K562 (cell line): ENCODE measurements around the gene SLC37A2. TPM values are rescaled to one million over a fixed set of nuclear protein-coding genes. Genes with fewer than 3 reads are reported as not detected.

Source experiments
- CAMTA2 ChIP-seq: fragments of 250-450 bp; sonication (Bioruptor Pico); conservative IDR thresholded peaks from 2 replicates; pipeline ENCODE4 v1.5.1; 2022
- CBX3 ChIP-seq, 2 experiments: IDR thresholded peaks; 1 replicate in 1 of 2; 2 replicates in 1 of 2; pipeline ENCODE4 v1.6.1; 2012; ENCODE audit warnings: inconsistent platforms in 2 of 2, low read length in 2 of 2, borderline replicate concordance in 1 of 2, control low read depth in 1 of 2
- CREB1 ChIP-seq, 2 experiments: sonication (generic) in 1 of 2; formaldehyde crosslinking in 1 of 2; IDR thresholded peaks; 2 replicates each; pipeline versions ENCODE4 v1.6.1 to v1.8.0; 2012 to 2022; ENCODE audit warnings: inconsistent platforms in 1 of 2, mild to moderate bottlenecking in 1 of 2, missing genetic modification reagents in 1 of 2, moderate library complexity in 1 of 2
- FUS ChIP-seq: fragments of 200-400 bp; formaldehyde crosslinking; optimal IDR thresholded peaks from 2 replicates; pipeline ENCODE3; 2017; ENCODE audit warnings: low read depth, low read length
- GABPB2 ChIP-seq: fragments of 250-450 bp; sonication (Bioruptor Pico); conservative IDR thresholded peaks from 2 replicates; pipeline ENCODE4 v1.5.1; 2021; ENCODE audit warnings: mild to moderate bottlenecking
- HNRNPH1 ChIP-seq: fragments of 200-400 bp; formaldehyde crosslinking; optimal IDR thresholded peaks from 2 replicates; pipeline ENCODE3; 2017; ENCODE audit warnings: low read depth, mild to moderate bottlenecking, low read length, moderate library complexity
- RHOXF2B ChIP-seq: fragments of 250-450 bp; sonication (Bioruptor Pico); conservative IDR thresholded peaks from 2 replicates; pipeline ENCODE4 v1.5.1; 2021
- SREBF1 ChIP-seq: fragments of 150-350 bp; IDR thresholded peaks from 2 replicates; pipeline ENCODE4 v1.6.1; 2014; ENCODE audit warnings: antibody characterized with exemption, low read depth, low read length, borderline replicate concordance
- ZNF316 ChIP-seq: fragments of 450-650 bp; IDR thresholded peaks from 2 replicates; pipeline ENCODE4 v1.6.1; 2016
- ZNF584 ChIP-seq: fragments of 200-800 bp; sonication (Bioruptor generic); IDR thresholded peaks from 2 replicates; pipeline ENCODE4 v1.6.1; 2016; ENCODE audit warnings: low read depth, mild to moderate bottlenecking, missing genetic modification characterization, missing compliant biosample characterization
- polyA plus RNA-seq, 8 experiments: library from polyadenylated mRNA; depleted of rRNA in 4 of 8; stranded (reverse) in 5 of 8; unstranded in 3 of 8; fragments of >200 nt; fragmentation: Nextera tagmentation in 2 of 8; fragmentation: Illumina TruSeq in 1 of 8; extraction: Ambion mirVana in 2 of 8; extraction: Trizol in 1 of 8; gene quantifications; 2 replicates each; pipeline versions ENCODE4 v1.2.1 to v1.2.3, GENCODE V29; 2011 to 2014; ENCODE audit warnings: inconsistent platforms in 1 of 8, missing spikeins in 1 of 8
- total RNA-seq, 7 experiments: library from RNA; depleted of rRNA in 6 of 7; stranded (reverse); fragments of >200 nt in 6 of 7; fragmentation: Illumina TruSeq in 2 of 7; extraction: Trizol in 2 of 7; gene quantifications; 2 replicates each; pipeline versions ENCODE4 v1.2.1 to v1.2.3, GENCODE V29; 2011 to 2021; ENCODE audit warnings: low replicate concordance in 1 of 7
- TF ChIP-seq, protein P1 (sequence below): fragments of 450-650 bp; IDR thresholded peaks from 2 replicates; pipeline ENCODE4 v1.6.1; 2016; ENCODE audit warnings: mild to moderate bottlenecking
- TF ChIP-seq, protein P2 (sequence below): conservative IDR thresholded peaks from 2 replicates; pipeline ENCODE4 v1.6.1; 2011; ENCODE audit warnings: low read depth, mild to moderate bottlenecking, low read length; ENCODE audit not compliant: control insufficient read depth
- TF ChIP-seq, protein P3 (sequence below): sonication (generic); formaldehyde crosslinking; IDR thresholded peaks from 2 replicates; pipeline ENCODE4 v1.8.1; 2023; ENCODE audit warnings: missing genetic modification reagents, mild to moderate bottlenecking, borderline replicate concordance
- TF ChIP-seq, protein P4 (sequence below): fragments of 250-450 bp; sonication (Bioruptor Pico); IDR thresholded peaks from 2 replicates; pipeline ENCODE4 v1.8.0; 2022; ENCODE audit warnings: moderate library complexity, mild to moderate bottlenecking, inconsistent platforms
- TF ChIP-seq, protein P5 (sequence below), 2 experiments: fragments of 450-650 bp in 1 of 2; sonication (generic) in 1 of 2; formaldehyde crosslinking in 1 of 2; IDR thresholded peaks in 1 of 2; conservative IDR thresholded peaks in 1 of 2; 2 replicates each; pipeline versions ENCODE4 v1.6.1 to v1.8.1; 2016 to 2023; ENCODE audit warnings: mild to moderate bottlenecking in 2 of 2, moderate library complexity in 2 of 2, inconsistent platforms in 1 of 2, missing genetic modification reagents in 1 of 2
- TF ChIP-seq, protein P6 (sequence below): sonication (generic); formaldehyde crosslinking; IDR thresholded peaks from 2 replicates; pipeline ENCODE4 v1.8.0; 2022; ENCODE audit warnings: missing genetic modification reagents, mild to moderate bottlenecking, borderline replicate concordance

Gene SLC37A2
- total and polyA plus RNA-seq, 9 of the 15 experiments (the other 6 are each of a cell fraction or from before 2014, with no cell fraction given) = 0.01 to 1.2 (median 0.52) TPM

DNA sequence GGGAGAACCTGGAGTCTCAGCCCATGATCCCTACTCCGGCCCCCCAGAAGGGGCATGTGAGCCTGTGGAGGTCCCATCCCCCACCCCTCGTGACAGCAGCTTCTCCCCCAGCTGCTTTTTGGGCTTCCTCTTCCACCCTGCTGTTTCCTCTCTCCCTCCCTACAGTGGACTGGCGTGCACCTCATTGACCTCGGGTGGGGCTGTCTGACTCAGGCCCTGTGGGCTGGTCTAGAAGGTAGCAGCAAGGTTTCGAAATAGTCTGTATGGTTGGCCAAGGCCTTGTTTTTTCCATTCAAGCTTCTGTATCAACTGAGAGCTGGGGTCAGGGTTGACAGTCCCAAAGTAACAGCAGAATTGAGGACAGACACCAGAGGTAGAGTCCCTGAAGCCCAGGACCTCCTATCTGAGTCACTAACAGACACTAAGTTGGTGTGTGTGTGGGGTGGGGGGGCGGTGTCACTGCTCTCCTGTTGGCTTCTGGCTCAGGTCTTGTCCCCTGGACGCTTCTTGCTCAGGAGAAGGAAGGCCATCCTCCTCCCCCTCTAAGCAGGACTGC, 7.7 kb downstream of the SLC37A2 start (continued):
- TF ChIP-seq, protein P1, sequence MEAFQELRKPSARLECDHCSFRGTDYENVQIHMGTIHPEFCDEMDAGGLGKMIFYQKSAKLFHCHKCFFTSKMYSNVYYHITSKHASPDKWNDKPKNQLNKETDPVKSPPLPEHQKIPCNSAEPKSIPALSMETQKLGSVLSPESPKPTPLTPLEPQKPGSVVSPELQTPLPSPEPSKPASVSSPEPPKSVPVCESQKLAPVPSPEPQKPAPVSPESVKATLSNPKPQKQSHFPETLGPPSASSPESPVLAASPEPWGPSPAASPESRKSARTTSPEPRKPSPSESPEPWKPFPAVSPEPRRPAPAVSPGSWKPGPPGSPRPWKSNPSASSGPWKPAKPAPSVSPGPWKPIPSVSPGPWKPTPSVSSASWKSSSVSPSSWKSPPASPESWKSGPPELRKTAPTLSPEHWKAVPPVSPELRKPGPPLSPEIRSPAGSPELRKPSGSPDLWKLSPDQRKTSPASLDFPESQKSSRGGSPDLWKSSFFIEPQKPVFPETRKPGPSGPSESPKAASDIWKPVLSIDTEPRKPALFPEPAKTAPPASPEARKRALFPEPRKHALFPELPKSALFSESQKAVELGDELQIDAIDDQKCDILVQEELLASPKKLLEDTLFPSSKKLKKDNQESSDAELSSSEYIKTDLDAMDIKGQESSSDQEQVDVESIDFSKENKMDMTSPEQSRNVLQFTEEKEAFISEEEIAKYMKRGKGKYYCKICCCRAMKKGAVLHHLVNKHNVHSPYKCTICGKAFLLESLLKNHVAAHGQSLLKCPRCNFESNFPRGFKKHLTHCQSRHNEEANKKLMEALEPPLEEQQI = no peak
- no peak for TF ChIP-seq RHOXF2B (CRISPR knock-in tag)
- no peak for TF ChIP-seq CAMTA2 (CRISPR knock-in tag)
- TF ChIP-seq, protein P2, sequence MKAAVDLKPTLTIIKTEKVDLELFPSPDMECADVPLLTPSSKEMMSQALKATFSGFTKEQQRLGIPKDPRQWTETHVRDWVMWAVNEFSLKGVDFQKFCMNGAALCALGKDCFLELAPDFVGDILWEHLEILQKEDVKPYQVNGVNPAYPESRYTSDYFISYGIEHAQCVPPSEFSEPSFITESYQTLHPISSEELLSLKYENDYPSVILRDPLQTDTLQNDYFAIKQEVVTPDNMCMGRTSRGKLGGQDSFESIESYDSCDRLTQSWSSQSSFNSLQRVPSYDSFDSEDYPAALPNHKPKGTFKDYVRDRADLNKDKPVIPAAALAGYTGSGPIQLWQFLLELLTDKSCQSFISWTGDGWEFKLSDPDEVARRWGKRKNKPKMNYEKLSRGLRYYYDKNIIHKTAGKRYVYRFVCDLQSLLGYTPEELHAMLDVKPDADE = no peak
- TF ChIP-seq CBX3 (IDR thresholded peaks at IDR 0.05; ENCODE audit: borderline replicate concordance in 1 of 2, low read length in 2 of 2) = no peak; a peak in 1 of 3 replicates
- no peak for TF ChIP-seq HNRNPH1
- no peak for TF ChIP-seq ZNF584
- TF ChIP-seq, protein P3, sequence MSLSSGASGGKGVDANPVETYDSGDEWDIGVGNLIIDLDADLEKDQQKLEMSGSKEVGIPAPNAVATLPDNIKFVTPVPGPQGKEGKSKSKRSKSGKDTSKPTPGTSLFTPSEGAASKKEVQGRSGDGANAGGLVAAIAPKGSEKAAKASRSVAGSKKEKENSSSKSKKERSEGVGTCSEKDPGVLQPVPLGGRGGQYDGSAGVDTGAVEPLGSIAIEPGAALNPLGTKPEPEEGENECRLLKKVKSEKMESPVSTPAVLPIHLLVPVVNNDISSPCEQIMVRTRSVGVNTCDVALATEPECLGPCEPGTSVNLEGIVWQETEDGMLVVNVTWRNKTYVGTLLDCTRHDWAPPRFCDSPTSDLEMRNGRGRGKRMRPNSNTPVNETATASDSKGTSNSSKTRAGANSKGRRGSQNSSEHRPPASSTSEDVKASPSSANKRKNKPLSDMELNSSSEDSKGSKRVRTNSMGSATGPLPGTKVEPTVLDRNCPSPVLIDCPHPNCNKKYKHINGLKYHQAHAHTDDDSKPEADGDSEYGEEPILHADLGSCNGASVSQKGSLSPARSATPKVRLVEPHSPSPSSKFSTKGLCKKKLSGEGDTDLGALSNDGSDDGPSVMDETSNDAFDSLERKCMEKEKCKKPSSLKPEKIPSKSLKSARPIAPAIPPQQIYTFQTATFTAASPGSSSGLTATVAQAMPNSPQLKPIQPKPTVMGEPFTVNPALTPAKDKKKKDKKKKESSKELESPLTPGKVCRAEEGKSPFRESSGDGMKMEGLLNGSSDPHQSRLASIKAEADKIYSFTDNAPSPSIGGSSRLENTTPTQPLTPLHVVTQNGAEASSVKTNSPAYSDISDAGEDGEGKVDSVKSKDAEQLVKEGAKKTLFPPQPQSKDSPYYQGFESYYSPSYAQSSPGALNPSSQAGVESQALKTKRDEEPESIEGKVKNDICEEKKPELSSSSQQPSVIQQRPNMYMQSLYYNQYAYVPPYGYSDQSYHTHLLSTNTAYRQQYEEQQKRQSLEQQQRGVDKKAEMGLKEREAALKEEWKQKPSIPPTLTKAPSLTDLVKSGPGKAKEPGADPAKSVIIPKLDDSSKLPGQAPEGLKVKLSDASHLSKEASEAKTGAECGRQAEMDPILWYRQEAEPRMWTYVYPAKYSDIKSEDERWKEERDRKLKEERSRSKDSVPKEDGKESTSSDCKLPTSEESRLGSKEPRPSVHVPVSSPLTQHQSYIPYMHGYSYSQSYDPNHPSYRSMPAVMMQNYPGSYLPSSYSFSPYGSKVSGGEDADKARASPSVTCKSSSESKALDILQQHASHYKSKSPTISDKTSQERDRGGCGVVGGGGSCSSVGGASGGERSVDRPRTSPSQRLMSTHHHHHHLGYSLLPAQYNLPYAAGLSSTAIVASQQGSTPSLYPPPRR = no peak
- TF ChIP-seq, protein P4, sequence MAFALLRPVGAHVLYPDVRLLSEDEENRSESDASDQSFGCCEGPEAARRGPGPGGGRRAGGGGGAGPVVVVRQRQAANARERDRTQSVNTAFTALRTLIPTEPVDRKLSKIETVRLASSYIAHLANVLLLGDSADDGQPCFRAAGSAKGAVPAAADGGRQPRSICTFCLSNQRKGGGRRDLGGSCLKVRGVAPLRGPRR (CRISPR knock-in tag) = no peak
- TF ChIP-seq, protein P5, sequence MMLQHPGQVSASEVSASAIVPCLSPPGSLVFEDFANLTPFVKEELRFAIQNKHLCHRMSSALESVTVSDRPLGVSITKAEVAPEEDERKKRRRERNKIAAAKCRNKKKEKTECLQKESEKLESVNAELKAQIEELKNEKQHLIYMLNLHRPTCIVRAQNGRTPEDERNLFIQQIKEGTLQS (IDR thresholded peaks at IDR 0.05) = peak; percentile 78
- TF ChIP-seq, protein P5 (CRISPR knock-in tag; conservative IDR thresholded peaks at IDR 0.05) = no peak
- no peak for TF ChIP-seq FUS
- TF ChIP-seq CREB1 (IDR thresholded peaks at IDR 0.05) = no peak
- no peak for TF ChIP-seq CREB1 (CRISPR knock-in tag; IDR thresholded peaks at IDR 0.05)
- TF ChIP-seq, protein P6, sequence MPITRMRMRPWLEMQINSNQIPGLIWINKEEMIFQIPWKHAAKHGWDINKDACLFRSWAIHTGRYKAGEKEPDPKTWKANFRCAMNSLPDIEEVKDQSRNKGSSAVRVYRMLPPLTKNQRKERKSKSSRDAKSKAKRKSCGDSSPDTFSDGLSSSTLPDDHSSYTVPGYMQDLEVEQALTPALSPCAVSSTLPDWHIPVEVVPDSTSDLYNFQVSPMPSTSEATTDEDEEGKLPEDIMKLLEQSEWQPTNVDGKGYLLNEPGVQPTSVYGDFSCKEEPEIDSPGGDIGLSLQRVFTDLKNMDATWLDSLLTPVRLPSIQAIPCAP (CRISPR knock-in tag) = no peak
- TF ChIP-seq GABPB2 (CRISPR knock-in tag) = no peak
- no peak for TF ChIP-seq ZNF316
- TF ChIP-seq SREBF1 = no peak
